HG03064 (cell line): Measurements from ENCODE around the gene SCRT2.
"Not testable (repeated sequence)": the region's sequence is repeated elsewhere in the genome, so short reads cannot be mapped to it uniquely, and the experiment has no call there.

Source experiments
- ATAC-seq: cut with Tn5 transposase; IDR thresholded peaks from one replicate; pipeline ENCODE4 v1.9.1; 2021; ENCODE audit warnings: low read depth; ENCODE audit not compliant: unreplicated experiment

Gene SCRT2

GRCh38 chr20:701401-702129, 26.0 kb upstream of the SCRT2 start:
- no peak for ATAC-seq

GRCh38 chr20:699811-700338, 24.3 kb upstream of the SCRT2 start:
- no peak for ATAC-seq

DNA sequence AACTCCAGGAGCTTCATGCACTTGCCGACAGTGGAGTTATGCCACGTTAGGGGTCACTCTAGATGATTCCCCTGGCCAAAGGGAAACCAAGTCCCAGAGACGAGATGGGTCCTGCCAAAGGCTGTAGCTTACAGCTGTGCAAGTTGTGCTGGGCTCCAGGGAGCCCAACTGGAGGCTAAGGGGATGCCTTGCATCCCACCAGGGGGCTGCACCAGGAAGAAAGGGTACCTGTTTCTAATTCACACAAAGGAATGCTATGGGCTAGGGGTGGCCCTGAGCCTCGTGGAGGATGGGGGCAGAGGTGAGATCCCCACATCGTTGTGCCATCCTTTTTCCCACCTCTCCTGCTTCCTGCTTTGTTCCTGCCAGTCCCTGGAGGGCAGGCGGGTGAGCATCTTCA, 23.7 kb upstream of the SCRT2 start:
- ATAC-seq, result no peak

- ATAC-seq, result no peak
Measured at GRCh38 chr20:698276-698675, 22.7 kb upstream of the SCRT2 start.

GRCh38 chr20:697826-698225, 22.2 kb upstream of the SCRT2 start:
- no peak for ATAC-seq

DNA sequence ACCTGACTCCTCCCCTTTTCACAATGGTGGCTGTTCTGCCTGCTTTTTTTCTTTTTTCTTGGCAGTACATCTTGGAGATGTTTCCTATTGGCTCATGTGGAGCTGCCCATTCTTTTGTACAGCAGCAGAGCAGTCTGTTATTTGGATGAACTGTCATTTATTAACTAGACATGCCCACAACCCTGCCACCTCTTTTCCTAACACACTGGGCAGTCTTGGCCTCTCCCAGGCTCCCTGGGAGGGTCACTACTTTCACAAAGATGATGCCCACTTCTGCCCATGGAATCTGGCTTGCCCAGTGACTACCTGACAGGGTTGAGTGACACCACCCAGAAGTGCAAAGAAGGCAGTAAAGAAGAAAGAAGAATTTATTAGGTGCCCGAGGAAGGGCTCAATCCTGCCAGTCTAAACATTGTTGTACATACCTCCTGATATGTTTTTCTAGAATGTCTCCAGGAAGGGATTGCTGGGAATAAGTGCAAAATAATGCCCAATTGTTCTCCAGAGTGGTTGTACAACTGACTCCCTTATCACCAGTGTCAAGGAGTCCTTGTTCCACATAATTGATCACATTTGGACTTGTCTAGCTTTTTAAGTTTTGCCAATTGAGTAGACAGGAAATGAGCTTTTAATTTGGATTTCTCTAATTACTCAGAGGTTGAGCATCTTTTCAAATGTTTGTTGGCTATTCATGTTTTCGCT, 19.7 kb upstream of the SCRT2 start:
- ATAC-seq, result no peak

- ATAC-seq, result no peak
Measured at GRCh38 chr20:694496-694895, 18.9 kb upstream of the SCRT2 start.

DNA sequence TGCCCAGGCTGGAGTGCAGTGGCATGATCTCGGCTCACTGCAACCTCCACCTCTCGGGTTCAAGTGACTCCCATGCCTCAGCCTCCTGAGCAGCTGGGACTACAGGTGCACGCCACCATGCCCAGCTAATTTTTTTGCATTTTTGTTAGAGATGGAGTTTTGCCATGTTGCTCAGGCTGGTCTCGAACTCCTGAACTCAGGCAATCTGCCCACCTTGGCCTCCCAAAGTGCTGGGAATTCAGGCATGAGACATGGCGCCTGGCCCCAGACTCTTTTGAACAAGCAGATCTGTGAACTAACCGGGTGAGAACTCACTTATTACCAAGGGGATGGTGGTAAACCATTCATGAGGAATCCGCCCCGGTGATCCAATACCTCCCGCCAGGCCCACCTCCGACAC, 18.2 kb upstream of the SCRT2 start:
- not testable (repeated sequence) for ATAC-seq

GRCh38 chr20:692044-692443, 16.4 kb upstream of the SCRT2 start:
- no peak for ATAC-seq

- no peak for ATAC-seq
Measured at GRCh38 chr20:689947-690346, 14.3 kb upstream of the SCRT2 start.

GRCh38 chr20:689348-689747, 13.7 kb upstream of the SCRT2 start:
- ATAC-seq, result no peak

DNA sequence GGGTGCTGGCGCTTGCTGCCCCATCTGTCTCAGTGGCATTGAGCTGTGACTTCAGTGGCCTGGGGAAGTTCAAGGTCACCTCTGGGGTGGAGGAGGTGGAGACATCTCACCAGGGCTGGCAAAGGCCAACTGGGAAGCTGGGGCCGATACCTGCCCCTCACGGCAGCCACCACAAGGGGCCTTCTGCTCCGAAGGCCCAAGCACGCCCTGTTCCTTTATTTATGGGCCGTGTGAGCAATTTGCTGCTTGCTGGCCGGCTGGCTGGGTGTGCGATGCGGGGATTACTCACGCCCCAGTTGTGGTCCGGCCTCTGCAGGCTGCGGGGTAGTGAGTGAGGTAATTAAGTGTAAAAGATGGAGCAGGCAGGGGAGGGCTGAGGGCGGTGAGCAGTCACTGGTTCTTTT, 13.2 kb upstream of the SCRT2 start:
- no peak for ATAC-seq

DNA sequence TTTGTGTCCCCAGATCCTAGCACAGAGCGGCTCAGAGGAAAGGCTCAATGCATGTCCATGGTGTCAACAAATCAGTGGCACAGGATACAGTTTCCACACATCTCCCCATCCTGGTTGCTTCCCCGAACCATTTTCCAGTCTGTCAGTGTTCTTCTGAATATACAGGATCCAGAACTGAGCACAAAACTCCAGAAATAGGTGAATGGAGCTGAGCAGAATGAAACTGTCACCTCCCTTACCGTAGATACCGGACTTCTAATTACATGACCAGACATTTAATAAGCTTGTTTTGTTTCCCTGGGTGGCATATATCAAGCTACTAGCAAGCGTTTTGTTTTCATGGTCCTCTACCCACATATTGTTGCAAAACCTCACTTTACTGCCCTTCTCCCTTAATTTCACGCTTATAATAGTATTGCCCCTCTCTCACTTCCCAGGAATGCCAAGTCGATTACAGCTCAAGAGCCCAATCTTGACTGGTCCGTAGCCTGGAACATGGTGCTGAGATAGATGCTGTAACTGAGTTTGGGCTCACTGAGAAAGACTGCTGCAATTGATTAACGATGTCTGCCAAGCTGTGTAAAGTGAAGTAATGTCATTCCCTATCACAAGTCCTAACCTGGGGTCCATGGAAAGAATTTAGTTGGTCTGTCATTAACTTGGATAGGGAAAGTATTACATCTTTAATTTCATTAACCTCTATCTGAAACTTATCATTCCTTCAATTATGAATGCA, 12.0 kb upstream of the SCRT2 start:
- no peak for ATAC-seq

- ATAC-seq, result no peak
Measured at GRCh38 chr20:684676-685319, 9.2 kb upstream of the SCRT2 start.

DNA sequence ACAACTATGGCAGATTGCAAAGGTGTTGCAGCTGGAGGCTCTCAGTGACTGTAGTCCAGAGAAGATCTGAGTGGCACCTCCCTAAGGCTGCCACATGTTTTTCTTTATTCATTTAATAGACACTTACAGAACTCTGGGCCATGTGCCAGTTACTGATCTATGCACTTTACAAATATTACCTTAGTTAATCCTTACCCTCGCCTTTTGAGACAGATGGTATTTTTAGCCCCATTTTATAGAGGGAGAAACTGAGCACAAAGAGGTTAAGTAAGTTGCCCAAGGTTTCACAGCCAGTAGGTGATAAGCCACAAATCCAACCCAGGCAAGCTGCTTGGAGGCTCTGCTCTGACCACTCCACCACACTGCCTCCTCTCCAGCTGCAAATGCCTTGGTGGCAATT, 6.5 kb upstream of the SCRT2 start:
- no peak for ATAC-seq

- ATAC-seq, result no peak
Measured at GRCh38 chr20:680638-681187, 5.1 kb upstream of the SCRT2 start.

DNA sequence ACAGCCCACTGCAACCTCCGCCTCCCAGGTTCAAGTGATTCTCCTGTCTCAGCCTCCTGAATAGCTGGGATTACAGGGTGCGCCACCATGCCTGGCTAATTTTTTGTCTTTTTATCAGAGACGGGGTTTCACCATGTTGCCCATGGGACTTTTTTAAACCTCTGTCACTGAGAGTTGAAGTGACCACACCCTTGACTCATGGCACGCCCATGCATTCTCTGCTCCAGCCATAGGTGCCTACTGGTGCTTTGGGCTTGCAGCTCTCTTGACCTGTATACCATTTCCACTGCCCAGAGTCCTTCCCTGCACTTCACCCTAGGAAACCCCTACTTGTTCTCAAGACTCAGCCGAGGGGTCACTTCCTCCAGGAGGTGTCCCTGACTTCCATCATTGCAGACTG, 2.4 kb upstream of the SCRT2 start:
- no peak for ATAC-seq

- ATAC-seq, result no peak
Measured at GRCh38 chr20:676967-677366, 1.4 kb upstream of the SCRT2 start.

- ATAC-seq, result no peak
Measured at GRCh38 chr20:676315-676937, 824 bp upstream of the SCRT2 start.

- no peak for ATAC-seq
Measured at GRCh38 chr20:675033-675452, 559 bp downstream of the SCRT2 start.
